Suppressor macrophage (primary cell): ENCODE results near the gene SHANK3.

Source experiments
- DNase-seq, 4 experiments: peaks; one replicate each; pipeline ENCODE4 v3.0.0-alpha.2; 2020 to 2022

SHANK3 gene

GRCh38 chr22:50678651-50679521, 6.3 kb downstream of the SHANK3 start:
- DNase-seq = no peak

- DNase-seq = no peak
Observed at GRCh38 chr22:50683086-50683993, 10.7 kb downstream of the SHANK3 start.

- DNase-seq = no peak
Observed at GRCh38 chr22:50683994-50684371, 11.4 kb downstream of the SHANK3 start.

- DNase-seq = no peak
Observed at GRCh38 chr22:50684501-50684900, 11.9 kb downstream of the SHANK3 start.

GRCh38 chr22:50684986-50685385, 12.4 kb downstream of the SHANK3 start:
- no peak for DNase-seq

GRCh38 chr22:50686794-50687193, 14.2 kb downstream of the SHANK3 start:
- DNase-seq = no peak

- no peak for DNase-seq
Observed at GRCh38 chr22:50687829-50688228, 15.2 kb downstream of the SHANK3 start.

- no peak for DNase-seq
Observed at GRCh38 chr22:50688448-50688847, 15.8 kb downstream of the SHANK3 start.

GRCh38 chr22:50691521-50691920, 18.9 kb downstream of the SHANK3 start:
- peak; percentile 71 to 78 (median 76) for DNase-seq

GRCh38 chr22:50693462-50693861, 20.8 kb downstream of the SHANK3 start:
- no peak for DNase-seq

- DNase-seq = no peak
Observed at GRCh38 chr22:50694099-50694605, 21.5 kb downstream of the SHANK3 start.

- DNase-seq = no peak
Observed at GRCh38 chr22:50694766-50695420, 22.3 kb downstream of the SHANK3 start.

GRCh38 chr22:50695421-50696250, 23.0 kb downstream of the SHANK3 start:
- no peak for DNase-seq

- DNase-seq = no peak
Observed at GRCh38 chr22:50696251-50696798, 23.7 kb downstream of the SHANK3 start.

- no peak for DNase-seq
Observed at GRCh38 chr22:50696799-50697561, 24.4 kb downstream of the SHANK3 start.

GRCh38 chr22:50697667-50698506, 25.3 kb downstream of the SHANK3 start:
- DNase-seq = no peak

GRCh38 chr22:50698546-50698945, 25.9 kb downstream of the SHANK3 start:
- DNase-seq = no peak

- no peak for DNase-seq
Observed at GRCh38 chr22:50699001-50699755, 26.6 kb downstream of the SHANK3 start.
